Fibroblast of villous mesenchyme (primary cell): ENCODE measurements around the gene GCN1. TPM values are rescaled to one million over a fixed set of nuclear protein-coding genes. Genes with fewer than 3 reads are reported as not detected.
A peak's percentile ranks its signal among the peaks of the same experiment; 100 is the strongest.

ENCODE experiments used
- DNase-seq: peaks from one replicate; pipeline ENCODE4 v3.0.0-alpha.2; 2010; ENCODE audit warnings: low read depth
- H3K4me3 ChIP-seq: 2 replicates; pipeline ENCODE4 v1.5.1; 2011; ENCODE audit warnings: low read depth, mild to moderate bottlenecking, low read length
- CTCF ChIP-seq: IDR thresholded peaks from 2 replicates; pipeline ENCODE4 v1.5.1; 2012; ENCODE audit warnings: low read depth, mild to moderate bottlenecking, low read length; ENCODE audit not compliant: insufficient read depth
- total RNA-seq: library from RNA; depleted of rRNA; stranded (reverse); fragments of >200 nt; gene quantifications from 2 replicates; pipeline ENCODE4 v1.2.3, GENCODE V29; 2012

Gene GCN1
- total RNA-seq, 1 donor: 210 TPM

GRCh38 chr12:120116441-120116791, 78.1 kb downstream of the GCN1 start, which contains the start of gene RAB35:
RAB35 (minus strand) TSS chr12:120116753; CDS start chr12:120116650, 103 bp downstream.
- DNase-seq: no peak
- H3K4me3 ChIP-seq: peak within 1 kb of the TSS; percentile 83
- no peak for TF ChIP-seq CTCF

GRCh38 chr12:120115692-120116440, 78.6 kb downstream of the GCN1 start:
- H3K4me3 ChIP-seq: peak overlapping the region; percentile 83
- no peak for TF ChIP-seq CTCF
- DNase-seq: peak; percentile 31

- TF ChIP-seq CTCF: no peak
- peak overlapping the region; percentile 83 for H3K4me3 ChIP-seq
- DNase-seq: no peak
Measured at GRCh38 chr12:120115066-120115465, 79.4 kb downstream of the GCN1 start.

- H3K4me3 ChIP-seq: no peak overlapping the region
- DNase-seq: no peak
- TF ChIP-seq CTCF: no peak
Measured at GRCh38 chr12:120110550-120111501, 83.7 kb downstream of the GCN1 start.

GRCh38 chr12:120109570-120110267, 84.8 kb downstream of the GCN1 start:
- H3K4me3 ChIP-seq: no peak overlapping the region
- TF ChIP-seq CTCF: no peak
- no peak for DNase-seq

GRCh38 chr12:120106151-120106550, 88.4 kb downstream of the GCN1 start:
- H3K4me3 ChIP-seq: no peak overlapping the region
- DNase-seq: no peak
- TF ChIP-seq CTCF: no peak
